Activated CD4-positive, alpha-beta T cell treated with anti-CD3 and anti-CD28 coated beads for 4 hours (primary cell): ENCODE data around the gene SLC47A2.
"Not testable (repeated sequence)": the region's sequence is repeated elsewhere in the genome, so short reads cannot be mapped to it uniquely, and the experiment has no call there.

Experiments
- DNase-seq, 2 donors: peaks; one replicate each; pipeline ENCODE4 v3.0.0-alpha.2; 2020

SLC47A2 gene, protein sequence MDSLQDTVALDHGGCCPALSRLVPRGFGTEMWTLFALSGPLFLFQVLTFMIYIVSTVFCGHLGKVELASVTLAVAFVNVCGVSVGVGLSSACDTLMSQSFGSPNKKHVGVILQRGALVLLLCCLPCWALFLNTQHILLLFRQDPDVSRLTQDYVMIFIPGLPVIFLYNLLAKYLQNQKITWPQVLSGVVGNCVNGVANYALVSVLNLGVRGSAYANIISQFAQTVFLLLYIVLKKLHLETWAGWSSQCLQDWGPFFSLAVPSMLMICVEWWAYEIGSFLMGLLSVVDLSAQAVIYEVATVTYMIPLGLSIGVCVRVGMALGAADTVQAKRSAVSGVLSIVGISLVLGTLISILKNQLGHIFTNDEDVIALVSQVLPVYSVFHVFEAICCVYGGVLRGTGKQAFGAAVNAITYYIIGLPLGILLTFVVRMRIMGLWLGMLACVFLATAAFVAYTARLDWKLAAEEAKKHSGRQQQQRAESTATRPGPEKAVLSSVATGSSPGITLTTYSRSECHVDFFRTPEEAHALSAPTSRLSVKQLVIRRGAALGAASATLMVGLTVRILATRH

DNA sequence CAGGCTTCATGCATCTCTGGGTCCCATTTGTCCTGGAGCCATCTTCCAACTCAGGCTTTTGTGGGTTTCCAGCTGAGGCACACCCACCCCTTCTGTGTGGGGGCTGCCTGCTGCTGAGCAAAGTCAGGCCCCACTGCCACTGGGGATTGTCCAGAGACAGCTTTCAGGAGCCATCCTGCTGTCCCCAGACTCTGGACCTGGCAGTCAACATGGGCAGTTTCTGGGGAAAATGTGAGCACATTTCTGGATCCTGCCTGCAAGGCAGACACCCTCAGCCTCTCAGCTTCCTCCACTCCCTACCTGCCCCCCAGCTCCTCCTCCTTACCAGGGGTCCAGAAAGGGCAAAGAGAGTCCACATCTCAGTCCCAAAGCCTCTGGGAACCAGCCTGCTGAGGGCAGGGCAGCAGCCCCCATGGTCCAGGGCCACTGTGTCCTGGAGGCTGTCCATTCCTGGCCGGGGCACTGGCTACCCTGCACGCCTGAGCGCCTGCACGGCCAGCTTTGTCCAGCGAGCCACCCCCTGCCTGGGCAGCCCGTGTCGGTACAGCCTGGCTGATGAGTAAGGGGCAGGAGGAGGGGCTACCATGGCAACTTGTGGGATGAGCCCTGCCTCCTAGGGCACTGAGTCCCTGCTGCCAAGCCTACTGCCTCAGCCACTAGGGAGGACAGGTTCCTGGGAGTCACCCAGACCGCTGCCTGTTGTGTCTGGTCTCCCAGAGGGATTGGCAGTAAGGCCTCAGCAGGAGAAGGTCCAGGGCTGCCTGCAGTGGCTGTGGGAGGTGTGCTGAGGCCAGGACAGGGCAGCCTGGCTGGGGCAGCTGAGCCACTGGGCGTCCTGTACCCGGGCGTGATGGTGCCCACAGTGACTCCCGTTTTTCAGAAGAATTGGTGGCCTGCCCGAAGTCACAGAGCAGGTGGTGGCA lies at the start of gene SLC47A2:
Gene SLC47A2, minus strand, starts transcription at position 477 of the 923 bp plus-strand sequence. Its CDS starts 29 bp downstream, at position 448.
- no peak for DNase-seq

GRCh38 chr17:19766016-19766415 lies 49.6 kb upstream of the SLC47A2 start:
- no peak for DNase-seq

DNA sequence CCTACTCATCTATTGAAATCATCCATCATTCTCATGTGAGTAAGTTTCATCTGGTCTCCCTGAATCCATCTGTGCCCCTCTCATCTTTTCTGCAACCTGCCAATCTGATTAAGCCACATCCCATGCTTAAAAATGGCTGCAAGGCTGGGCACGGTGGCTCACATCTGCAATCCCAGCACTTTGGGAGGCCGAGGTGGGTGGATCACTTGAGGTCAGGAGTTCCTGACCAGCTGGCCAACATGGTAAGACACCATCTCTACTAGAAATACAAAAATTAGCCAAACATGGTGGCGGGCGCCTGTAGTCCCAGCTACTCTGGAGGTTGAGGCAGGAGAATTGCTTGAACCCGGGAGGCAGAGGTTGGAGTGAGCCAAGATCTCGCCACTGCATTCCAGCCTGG lies 47.6 kb upstream of the SLC47A2 start:
- DNase-seq: not testable (repeated sequence)

DNA sequence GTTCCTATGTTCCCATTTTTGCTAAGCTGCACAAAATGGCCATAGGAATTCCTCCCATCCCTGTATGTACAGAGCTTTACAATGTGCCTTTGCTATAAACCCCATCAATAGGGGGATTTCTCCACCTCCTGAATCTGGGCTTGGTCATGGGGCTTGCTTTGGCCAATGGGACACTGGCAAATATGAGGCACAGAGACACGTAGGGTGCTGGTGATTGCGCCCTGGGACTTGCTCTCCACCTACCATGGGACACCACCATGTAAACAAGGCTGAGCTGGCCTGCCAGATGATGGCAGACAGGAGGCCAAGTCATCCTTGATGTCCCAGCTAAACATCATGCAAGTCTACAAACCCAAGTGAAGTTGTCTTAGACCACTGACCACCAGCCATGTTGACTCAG lies 47.0 kb upstream of the SLC47A2 start:
- no peak for DNase-seq

DNA sequence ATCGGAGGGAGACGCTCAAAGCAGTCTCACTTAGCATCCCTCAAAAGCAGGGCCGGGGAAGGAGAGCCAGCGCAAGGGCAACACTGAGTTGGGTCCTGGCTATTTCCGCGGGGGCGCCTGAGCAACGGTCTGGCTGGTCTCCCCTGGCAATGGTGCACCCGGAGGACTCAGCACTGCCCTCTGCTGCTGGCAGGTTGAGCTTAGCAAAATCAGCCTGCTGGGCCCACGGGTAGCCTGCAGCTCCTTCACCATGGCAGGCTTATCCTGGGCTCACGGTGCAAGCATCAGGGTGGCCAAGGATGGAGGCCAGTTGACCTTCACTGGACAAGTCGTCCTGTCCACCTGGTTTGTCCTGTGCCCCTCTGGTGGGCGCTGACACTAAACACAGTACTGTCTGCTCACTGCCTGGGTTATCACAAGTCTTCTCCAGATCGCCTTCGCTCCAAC lies 46.2 kb upstream of the SLC47A2 start:
- peak; percentile 38 to 65 for DNase-seq

DNA sequence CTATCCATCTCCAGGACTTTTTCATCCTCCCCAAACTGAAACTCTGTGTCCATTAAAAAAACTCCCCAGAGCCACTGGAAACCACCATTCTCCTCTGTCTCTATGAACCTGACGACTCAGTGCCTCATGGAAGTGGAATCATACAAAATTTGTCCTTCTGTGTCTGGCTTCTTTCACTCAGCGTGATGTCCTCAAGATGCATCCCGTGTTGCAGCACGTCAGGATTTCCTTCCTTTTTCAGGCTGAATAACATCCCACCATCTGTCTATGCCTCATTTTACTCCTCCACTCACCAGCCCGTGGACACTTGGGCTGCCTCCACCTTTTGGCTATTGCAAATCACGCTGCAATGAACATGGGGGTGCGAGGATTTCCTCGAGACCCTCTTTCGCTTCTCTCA lies 44.4 kb upstream of the SLC47A2 start:
- DNase-seq: no peak

DNA sequence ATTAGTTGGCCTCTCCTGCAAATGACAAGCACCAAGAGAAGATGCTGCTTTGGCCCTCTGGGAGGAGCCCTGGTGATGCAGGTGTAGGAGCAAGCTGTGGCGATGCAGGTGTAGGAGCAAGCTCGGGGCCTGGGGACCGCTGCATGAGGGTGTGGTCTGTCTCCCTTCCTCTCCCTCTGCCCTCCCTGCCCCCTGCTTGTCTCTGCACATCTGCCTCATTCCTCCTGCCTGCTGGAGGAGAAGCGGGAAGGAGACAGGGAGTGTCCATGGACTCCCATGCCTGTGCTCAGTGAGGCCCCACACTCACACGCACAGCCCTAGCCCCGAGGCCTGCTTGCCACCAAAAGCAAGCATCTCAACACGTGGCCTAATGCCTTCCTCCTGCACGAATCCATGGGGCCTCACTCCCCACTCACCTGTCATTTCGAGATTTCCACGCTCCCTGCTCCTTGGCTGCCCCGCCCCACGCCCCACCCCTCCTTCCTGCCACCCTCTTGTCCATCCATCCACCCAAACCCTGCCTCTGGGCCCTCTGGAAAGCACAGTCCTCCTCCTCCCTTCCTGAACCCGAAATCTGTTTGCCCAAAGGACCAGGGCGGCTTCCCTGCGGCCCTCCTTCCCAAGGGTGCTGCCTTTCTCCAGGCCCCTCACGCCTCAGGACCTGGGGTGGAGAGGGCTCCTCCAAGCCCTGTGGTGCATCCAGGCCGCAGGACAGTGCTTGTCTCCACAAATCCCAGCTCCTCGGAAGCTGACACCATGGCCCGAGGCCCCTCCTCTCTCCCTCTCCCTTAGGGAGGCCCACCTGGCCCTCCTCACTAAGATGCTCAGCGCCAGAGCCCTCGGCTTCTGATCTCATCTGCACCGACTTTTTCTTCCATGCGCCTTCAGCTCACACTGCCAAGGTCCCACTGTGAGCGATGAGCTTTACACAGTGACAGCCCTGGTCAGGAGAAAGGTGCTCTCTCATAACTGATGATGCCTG lies 43.5 kb upstream of the SLC47A2 start:
- no peak for DNase-seq

DNA sequence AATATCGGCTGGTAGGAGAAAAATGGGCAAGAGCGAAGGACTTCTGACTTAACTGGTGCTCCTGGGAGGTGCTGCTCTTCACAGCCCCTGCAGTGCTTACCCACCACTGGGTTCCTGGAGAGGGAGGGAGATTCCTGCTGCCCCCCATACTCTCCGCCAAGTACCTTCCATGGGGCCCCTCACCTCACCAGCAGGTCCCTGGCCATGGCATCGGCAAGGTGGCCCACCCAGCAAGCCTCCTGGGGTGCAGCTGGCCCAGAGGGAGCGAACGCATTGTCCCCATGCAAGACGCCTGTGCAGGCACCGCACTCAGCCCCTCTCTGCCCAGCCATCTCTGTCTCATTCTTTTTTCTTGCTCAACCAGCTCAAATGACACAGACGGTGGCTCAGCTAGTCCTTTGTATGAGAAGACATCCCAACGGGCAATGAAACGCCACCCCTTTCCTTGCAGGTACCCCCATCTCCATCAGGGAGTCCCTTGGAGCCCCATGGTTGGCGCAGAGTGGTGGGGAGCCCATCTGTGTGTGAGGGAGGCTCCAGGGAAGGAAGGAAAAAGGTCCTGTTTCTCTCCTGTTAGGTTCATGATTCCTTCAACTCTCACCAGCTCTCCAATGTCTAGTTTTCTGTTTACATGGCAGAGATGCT lies 41.3 kb upstream of the SLC47A2 start:
- DNase-seq: no peak

GRCh38 chr17:19756546-19756945 lies 40.2 kb upstream of the SLC47A2 start:
- DNase-seq: no peak

DNA sequence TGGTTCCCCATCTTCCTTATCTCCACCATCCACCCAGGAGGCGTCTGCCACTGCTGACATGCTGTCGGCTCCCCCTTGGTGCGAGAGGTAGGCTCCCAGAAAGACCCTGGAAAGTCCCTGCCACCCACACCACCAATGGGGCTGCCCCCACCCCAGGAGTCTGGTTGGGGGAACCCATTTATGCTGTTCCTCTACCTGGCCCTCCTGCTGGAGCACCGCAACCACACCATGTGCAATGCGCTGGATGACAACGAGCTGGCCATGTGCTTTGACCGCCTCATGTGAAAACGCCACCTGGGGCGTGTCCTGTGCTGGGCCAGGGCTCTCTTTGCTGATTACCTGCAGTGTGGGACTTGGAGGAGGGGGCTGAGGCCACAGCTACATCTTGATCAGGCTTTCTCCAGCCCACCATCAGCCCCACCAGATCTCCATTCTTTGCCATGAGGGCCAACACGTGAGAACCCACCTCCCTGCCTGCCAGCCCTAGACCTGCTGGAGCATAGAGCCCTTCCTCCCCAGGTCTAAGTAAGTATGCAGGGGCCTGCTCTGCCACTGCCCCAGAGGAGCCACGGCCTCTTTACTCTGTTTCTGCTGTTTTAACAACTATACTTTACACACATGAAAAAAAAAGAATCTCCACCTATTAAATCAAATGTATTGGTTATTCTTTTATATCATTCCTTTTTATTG lies 39.6 kb upstream of the SLC47A2 start:
- no peak for DNase-seq

DNA sequence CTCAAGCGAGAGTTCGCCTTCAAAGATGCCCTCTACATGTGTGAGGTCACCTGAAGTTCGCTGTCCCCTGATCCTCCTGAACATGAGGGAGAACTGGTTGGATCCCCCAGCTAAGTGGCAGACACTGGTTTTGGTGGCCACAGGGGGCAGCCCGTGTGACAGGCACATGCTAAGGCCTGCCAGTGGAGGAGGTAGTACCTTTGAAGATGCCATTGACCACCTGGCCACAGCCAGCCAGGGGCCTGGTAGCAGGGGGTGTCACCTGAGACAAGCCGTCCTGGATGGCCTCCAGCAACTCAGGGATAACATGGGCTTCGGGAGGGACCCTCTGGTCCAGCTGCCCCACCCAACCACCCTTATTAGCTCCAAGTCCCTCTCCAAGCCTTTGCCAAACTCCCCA lies 39.0 kb upstream of the SLC47A2 start:
- DNase-seq: no peak

DNA sequence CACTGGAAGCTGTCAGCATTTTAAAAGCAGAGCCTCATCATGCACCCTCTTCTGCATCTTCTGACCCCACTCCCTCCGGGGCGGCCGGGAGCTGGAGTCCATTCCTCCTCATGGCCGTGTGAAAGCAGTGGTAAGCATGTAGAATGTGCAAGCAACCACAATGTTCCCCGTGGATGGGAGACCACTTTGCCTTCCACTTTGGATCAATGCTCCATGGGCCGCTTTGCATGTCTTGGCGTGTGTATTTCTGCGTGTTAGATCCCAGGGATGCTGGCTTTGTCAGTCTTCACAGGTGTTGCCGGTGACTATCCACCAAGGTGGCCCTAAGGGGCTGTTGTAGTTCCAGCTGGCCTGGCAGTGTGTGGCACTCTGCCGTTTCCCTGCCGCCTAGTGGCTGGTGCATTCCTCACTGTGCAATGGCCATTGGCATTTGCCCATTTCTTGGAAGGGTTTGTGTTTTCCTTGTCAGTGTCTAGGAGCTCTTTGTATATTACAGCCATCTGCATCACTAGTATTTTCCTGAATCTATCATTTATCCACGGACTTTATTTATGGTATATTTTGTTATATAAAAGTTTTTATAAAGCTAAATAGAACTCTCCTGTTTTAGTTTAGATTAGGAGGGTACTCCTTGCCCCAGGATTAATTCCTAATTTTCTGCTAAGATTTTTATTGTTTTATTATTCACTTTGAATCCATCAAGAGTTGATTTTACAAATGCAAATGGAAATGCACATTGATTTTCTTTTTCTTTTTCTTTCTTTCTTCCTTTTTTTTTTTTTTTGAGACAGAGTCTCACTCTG lies 37.5 kb upstream of the SLC47A2 start:
- no peak for DNase-seq

DNA sequence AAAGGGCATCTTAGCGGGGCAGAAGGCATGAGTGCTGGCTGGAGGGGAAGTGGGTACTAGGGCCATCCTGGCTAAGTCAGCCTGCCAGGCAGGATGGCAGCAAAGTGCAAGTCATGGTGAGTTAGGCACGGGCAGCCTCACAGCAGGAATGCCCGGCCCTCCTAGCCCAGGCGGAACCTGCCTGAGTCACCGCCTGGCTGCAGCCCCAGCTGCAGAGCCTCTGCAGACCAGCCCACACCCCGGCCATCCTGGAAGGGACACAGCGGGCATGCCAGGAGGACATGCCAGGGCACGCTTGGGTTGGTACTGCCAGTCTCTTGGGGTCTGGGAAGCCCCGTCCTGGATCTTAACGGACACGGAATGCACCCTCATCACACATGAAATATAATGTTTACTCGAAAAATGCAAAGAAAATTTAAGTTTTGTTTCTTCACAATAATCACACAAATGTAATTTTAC lies 36.7 kb upstream of the SLC47A2 start:
- DNase-seq: no peak

- DNase-seq: no peak
These were observed 36.0 kb upstream of the SLC47A2 start for GRCh38 chr17:19752216-19753050.

GRCh38 chr17:19750835-19751234 lies 34.5 kb upstream of the SLC47A2 start:
- DNase-seq: no peak

GRCh38 chr17:19750020-19750572 lies 33.7 kb upstream of the SLC47A2 start:
- no peak for DNase-seq

DNA sequence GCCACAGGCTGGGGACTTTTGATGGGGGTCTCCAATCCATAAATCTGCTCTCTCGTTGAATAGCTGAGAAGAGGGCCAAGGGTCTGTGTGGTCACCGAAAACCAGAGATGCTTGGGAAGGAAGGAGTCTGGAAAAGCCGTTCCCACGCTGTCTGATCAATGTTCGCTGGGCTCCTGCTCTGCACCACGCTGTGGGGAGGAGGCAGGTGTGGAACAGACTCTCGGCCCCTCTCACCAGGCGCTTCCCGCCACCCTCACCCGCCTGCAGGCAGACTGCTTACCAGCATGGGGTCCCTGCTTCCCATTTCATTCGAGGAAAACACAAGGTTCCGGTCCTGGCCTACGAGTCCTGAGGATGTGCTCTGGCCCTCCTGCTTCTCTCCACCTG lies 32.4 kb upstream of the SLC47A2 start:
- no peak for DNase-seq
